LNCAP (cell line): ENCODE results near the gene BCL6B.

Experiments
- CTCF ChIP-seq: fragments of 450-650 bp; IDR thresholded peaks from 2 replicates; pipeline ENCODE4 v1.5.1; 2017; ENCODE audit warnings: mild to moderate bottlenecking

Gene BCL6B

DNA sequence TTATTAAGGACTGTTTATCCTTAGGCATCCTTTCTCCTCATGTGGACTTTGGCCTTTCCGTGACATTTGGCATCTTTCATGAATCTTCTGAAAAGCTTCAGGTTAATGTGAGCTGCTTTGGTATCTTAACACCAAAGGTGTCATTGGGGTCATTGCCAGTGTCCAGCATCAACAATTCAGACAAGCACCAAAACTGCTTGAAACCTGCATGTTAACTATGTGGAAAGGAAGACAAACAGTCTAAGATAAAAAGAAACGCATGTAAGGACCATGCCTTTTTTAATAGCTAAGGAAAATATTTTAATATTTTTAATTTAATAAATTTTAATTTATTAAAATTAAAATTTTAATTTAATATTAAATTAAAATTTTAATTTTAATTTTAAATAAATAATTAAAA is 19.1 kb upstream of the BCL6B start:
- no peak for TF ChIP-seq CTCF

GRCh38 chr17:7004398-7005253 is 18.2 kb upstream of the BCL6B start:
- TF ChIP-seq CTCF = peak; percentile 84

DNA sequence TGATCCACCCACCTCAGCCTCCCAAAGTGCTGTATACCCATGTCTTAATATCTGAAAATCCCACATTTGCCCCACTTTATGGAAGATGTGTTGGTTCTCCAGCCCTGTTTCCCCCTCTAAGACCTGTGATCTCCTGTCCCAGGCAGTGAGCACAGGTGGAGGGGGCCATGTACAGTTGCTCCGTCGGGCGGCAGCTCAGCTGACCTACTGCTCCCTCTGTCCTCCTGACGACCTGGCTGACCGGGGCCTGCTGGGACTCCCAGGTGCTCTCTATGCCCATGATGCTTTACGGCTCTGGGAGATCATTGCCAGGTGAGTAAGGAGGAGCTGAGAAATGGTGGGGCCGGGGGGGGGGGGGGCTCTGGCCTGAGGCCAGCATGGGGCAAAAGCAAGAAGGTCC is 17.1 kb upstream of the BCL6B start:
- TF ChIP-seq CTCF = no peak

- TF ChIP-seq CTCF = no peak
These were observed 15.7 kb upstream of the BCL6B start for GRCh38 chr17:7007143-7007542.

- no peak for TF ChIP-seq CTCF
These were observed 12.3 kb upstream of the BCL6B start for GRCh38 chr17:7010523-7010922.

- no peak for TF ChIP-seq CTCF
These were observed 11.4 kb upstream of the BCL6B start for GRCh38 chr17:7011415-7011814.

DNA sequence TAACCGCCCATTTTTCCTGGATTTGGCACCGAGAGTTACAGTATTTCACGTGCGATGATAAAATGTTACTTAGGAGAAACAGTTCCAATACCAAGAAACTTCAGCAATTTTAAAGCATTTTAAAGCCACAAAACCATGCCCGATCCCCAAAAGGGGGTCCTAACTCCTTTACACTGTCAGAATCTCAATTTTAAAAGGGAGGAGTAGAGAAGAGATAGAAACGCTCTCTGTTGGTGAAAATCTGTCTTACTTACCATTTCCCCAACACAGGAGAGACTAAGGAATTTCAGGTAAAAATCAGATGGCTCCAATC is 11.0 kb upstream of the BCL6B start:
- TF ChIP-seq CTCF = no peak
